Activated T-helper 1 cell treated with anti-CD3 and anti-CD28 coated beads, Interleukin-12 subunit alpha, Interleukin-12 subunit beta, Interleukin-2, Interleukin-4 antibody, amounts not matched to agents 30 ng/mL and 10 ng/mL and 1 ng/mL, durations not matched to agents 14 hours and 24 hours and 36 hours (primary cell): ENCODE results near the gene CD276. TPM values are rescaled to one million over a fixed set of nuclear protein-coding genes. Genes with fewer than 3 reads are reported as not detected.
A peak's percentile ranks its signal among the peaks of the same experiment; 100 is the strongest.

Experiments used
- DNase-seq: peaks from one replicate; pipeline ENCODE4 v3.0.0; 2021; ENCODE audit warnings: low spot score
- H3K27ac Mint-ChIP-seq: one replicate; pipeline ENCODE4 v1.8.0; 2021; ENCODE audit warnings: mild to moderate bottlenecking, mixed read lengths
- H3K27me3 Mint-ChIP-seq: one replicate; pipeline ENCODE4 v1.8.0; 2022; ENCODE audit warnings: mild to moderate bottlenecking, moderate library complexity, mixed read lengths; ENCODE audit not compliant: insufficient read depth
- H3K36me3 Mint-ChIP-seq: one replicate; pipeline ENCODE4 v1.8.0; 2021; ENCODE audit warnings: low read depth, mixed read lengths
- H3K4me1 Mint-ChIP-seq: one replicate; pipeline ENCODE4 v1.8.0; 2021; ENCODE audit warnings: low read depth, mixed read lengths
- H3K4me3 Mint-ChIP-seq: one replicate; pipeline ENCODE4 v1.8.0; 2021; ENCODE audit warnings: mild to moderate bottlenecking, moderate library complexity, mixed read lengths
- H3K9me3 Mint-ChIP-seq: one replicate; pipeline ENCODE4 v1.8.0; 2021; ENCODE audit warnings: mixed read lengths
- intact Hi-C: fragments of 100-400 bp; cut with micrococcal nuclease; formaldehyde crosslinking; loops from one replicate; pipeline ENCODE4 v1.15.1; 2024
- total RNA-seq: library from RNA; stranded (reverse); gene quantifications from 2 replicates; pipeline ENCODE4 v1.2.3, GENCODE V29; 2022

The CD276 gene
- total RNA-seq, 1 donor from 2014 or later = 29.0 TPM

- no peak overlapping the region for H3K4me3 Mint-ChIP-seq
- no peaks in the 10 kb centered on the region for H3K9me3 Mint-ChIP-seq
- peaks cover 1% of the 10 kb centered on the region for H3K36me3 Mint-ChIP-seq
- no peak overlapping the region for H3K27ac Mint-ChIP-seq
- DNase-seq = peak; percentile 59
- H3K27me3 Mint-ChIP-seq = peaks cover 19% of the 10 kb centered on the region
- intact Hi-C loops = loop anchor here (1.0 to 10.0 kb wide), 2 partner anchors 69 to 420 kb away; no protein-coding TSS in a partner anchor
- peaks cover 13% of the 10 kb centered on the region for H3K4me1 Mint-ChIP-seq
Measured at GRCh38 chr15:73704869-73705645, 20.9 kb downstream of the CD276 start.

DNA sequence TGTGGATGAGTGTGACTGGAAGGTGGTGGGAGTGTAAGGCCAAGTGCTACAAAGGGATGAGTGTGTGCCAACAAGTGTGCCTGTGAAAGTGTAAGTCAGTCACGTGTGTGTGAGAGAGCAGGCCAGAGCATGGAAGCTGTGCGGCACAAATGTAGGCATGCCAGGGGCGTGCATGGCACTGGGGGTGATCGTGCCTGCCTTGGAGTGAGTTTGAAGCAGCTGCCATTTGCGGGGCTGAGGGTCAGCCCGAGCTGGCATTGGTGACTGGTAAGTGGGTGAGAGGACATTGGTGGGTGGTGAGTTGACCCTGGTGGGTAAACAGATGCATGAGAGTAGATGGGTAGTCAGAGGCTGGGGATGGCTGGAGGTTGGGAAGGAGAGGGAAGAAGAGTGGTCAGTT lies 24.5 kb downstream of the CD276 start:
- intact Hi-C loops = loop anchor here (10.0 kb wide), 1 partner anchor 424 kb away; no protein-coding TSS in a partner anchor

DNA sequence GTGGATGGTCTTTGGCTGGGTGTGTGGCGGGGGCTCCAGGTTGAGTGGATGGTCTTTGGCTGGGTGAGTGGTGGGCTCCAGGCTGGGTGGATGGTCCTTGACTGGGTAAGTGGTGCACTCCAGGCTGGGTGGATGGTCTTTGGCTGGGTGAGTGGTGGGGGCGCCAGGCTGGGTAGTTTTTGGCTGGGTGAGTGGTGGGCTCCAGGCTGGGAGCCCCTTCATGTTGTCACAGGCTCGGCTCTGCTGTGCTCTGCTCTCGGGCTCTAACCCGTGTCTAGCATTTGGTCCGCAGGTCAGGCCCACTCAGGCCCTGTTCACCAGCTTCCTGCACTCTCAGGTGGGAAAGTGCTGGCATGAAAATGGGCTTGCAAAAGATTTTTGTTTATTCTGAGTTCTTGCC lies 25.1 kb downstream of the CD276 start:
- no peak for DNase-seq
- no peak overlapping the region for H3K4me3 Mint-ChIP-seq
- no peaks in the 10 kb centered on the region for H3K9me3 Mint-ChIP-seq
- no peak overlapping the region for H3K27ac Mint-ChIP-seq
- H3K36me3 Mint-ChIP-seq = no peaks in the 10 kb centered on the region
- H3K27me3 Mint-ChIP-seq = peaks cover 10% of the 10 kb centered on the region
- intact Hi-C loops = loop anchor here (10.0 kb wide), 1 partner anchor 424 kb away; no protein-coding TSS in a partner anchor
- H3K4me1 Mint-ChIP-seq = peaks cover 9% of the 10 kb centered on the region

More for the DNA sequence above, 24.5 kb downstream of the CD276 start:
- Mint-ChIP-seq H3K4me3 (no peak overlapping the region), H3K27ac (peak overlapping the region; percentile 26), H3K27me3 (peaks cover 10% of the 10 kb centered on the region), H3K36me3 (no peaks in the 10 kb centered on the region), H3K4me1 (peaks cover 9% of the 10 kb centered on the region), H3K9me3 (no peaks in the 10 kb centered on the region)
- DNase-seq = no peak

DNA sequence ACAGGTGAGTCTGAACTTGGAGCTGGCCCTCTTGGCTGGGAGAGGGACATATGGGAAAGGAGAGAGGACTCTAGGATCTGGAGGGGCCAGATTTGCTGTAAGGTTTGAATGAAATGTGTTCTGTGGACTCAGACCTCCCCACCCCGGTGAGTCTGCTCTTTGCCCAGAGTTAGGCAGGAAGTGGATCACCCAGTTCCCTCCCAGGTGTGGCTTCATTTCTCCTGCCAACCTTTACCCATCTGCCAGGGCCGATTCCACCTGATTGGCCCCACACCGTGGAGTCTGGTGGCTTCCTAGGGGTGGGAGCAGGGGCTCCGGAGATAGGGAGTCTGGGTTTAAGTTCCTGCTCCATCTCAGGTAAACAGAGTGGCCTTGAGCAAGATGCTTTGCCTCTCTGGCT lies 25.5 kb downstream of the CD276 start:
- no peaks in the 10 kb centered on the region for H3K36me3 Mint-ChIP-seq
- no peak overlapping the region for H3K27ac Mint-ChIP-seq
- H3K4me1 Mint-ChIP-seq = peaks cover 7% of the 10 kb centered on the region
- H3K4me3 Mint-ChIP-seq = no peak overlapping the region
- DNase-seq = no peak
- intact Hi-C loops = loop anchor here (10.0 kb wide), 1 partner anchor 425 kb away; no protein-coding TSS in a partner anchor
- peaks cover 10% of the 10 kb centered on the region for H3K27me3 Mint-ChIP-seq
- no peaks in the 10 kb centered on the region for H3K9me3 Mint-ChIP-seq

- intact Hi-C loops = no loop called here
- no peaks in the 10 kb centered on the region for H3K36me3 Mint-ChIP-seq
- H3K9me3 Mint-ChIP-seq = no peaks in the 10 kb centered on the region
- no peak for DNase-seq
- H3K4me1 Mint-ChIP-seq = peaks cover under 1% of the 10 kb centered on the region
- peaks cover 10% of the 10 kb centered on the region for H3K27me3 Mint-ChIP-seq
- no peak overlapping the region for H3K4me3 Mint-ChIP-seq
- H3K27ac Mint-ChIP-seq = no peak overlapping the region
Measured at GRCh38 chr15:73710321-73710720, 26.1 kb downstream of the CD276 start.

- H3K9me3 Mint-ChIP-seq = no peaks in the 10 kb centered on the region
- DNase-seq = no peak
- H3K27me3 Mint-ChIP-seq = peaks cover 10% of the 10 kb centered on the region
- no peaks in the 10 kb centered on the region for H3K36me3 Mint-ChIP-seq
- intact Hi-C loops = no loop called here
- H3K4me1 Mint-ChIP-seq = no peaks in the 10 kb centered on the region
- no peak overlapping the region for H3K4me3 Mint-ChIP-seq
- no peak overlapping the region for H3K27ac Mint-ChIP-seq
Measured at GRCh38 chr15:73711526-73711925, 27.3 kb downstream of the CD276 start.

DNA sequence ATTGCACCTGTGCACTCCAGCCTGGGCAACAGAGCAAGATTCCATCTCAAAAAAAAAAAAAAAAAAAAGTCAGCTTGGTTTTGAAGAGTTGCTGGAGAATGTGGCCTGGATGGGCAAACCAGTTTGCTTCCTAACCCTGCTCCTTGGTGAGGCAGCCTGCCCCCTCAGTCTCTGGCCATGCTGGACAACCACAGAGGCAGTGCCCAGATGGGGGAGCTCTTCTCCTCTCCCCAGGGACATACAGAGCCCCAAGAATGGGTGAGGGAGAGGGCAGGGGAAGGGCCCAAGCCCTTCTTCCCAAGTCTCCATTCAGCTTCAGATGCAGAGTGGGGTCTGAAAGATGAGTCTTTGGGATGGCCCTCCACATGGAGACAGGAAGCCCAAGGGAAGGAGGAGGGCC lies 27.9 kb downstream of the CD276 start:
- DNase-seq = no peak
- peaks cover 11% of the 10 kb centered on the region for H3K27me3 Mint-ChIP-seq
- no peak overlapping the region for H3K4me3 Mint-ChIP-seq
- no peaks in the 10 kb centered on the region for H3K36me3 Mint-ChIP-seq
- H3K9me3 Mint-ChIP-seq = no peaks in the 10 kb centered on the region
- H3K27ac Mint-ChIP-seq = no peak overlapping the region
- intact Hi-C loops = no loop called here
- H3K4me1 Mint-ChIP-seq = no peaks in the 10 kb centered on the region

DNA sequence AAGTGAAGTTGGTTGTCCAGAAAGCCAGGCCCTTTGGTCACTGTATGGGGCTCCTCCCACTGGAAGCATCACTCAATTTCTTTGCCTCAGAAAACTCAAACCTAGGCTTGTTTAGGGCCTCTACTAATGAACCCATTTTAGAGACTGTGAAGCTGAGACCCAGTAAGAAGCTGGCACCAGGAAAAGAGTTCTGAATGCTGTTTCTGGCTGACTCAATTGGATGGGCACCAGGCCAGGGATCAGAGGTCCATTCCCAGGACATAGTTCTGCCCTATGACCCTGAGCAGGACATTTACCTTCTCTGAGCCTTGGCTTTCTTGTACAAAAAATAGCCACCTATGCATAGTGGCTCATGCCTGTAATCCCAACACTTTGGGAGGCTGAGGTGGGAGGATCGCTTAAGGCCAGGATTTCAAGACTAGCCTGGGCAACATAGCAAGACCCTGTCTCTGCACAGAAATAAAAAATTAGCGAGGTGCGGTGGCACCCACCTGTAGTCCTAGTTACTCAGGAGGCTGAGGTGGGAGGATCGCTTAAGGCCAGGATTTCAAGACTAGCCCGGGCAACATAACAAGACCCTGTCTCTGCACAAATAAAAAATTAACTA lies 30.6 kb downstream of the CD276 start:
- Mint-ChIP-seq H3K4me1 (no peaks in the 10 kb centered on the region), H3K9me3 (no peaks in the 10 kb centered on the region), H3K27me3 (peaks cover 11% of the 10 kb centered on the region), H3K36me3 (no peaks in the 10 kb centered on the region), H3K4me3 (no peak overlapping the region), H3K27ac (no peak overlapping the region)
- intact Hi-C loops = no loop called here
- no peak for DNase-seq

DNA sequence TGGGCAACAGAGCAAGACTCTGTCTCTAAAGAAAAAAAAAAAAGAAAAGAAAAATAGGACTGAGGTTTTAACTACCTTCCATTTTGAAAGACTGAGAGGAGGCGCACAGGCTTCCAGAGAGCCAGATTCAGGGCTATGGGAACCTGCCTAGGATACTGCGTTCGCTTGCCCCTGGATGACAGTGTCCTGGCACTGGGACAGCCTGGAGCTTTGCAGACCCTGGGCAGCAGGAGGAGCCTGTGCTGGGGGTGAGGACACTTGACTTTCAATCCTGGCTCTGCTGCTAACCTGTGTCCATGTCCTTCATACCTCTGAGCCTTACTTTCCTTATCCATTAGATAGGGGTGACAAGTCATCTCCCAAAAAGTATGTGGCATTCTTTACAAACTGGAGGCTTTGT lies 31.2 kb downstream of the CD276 start:
- Mint-ChIP-seq H3K9me3 (no peaks in the 10 kb centered on the region), H3K36me3 (no peaks in the 10 kb centered on the region), H3K27me3 (peaks cover 11% of the 10 kb centered on the region), H3K4me1 (no peaks in the 10 kb centered on the region), H3K4me3 (no peak overlapping the region), H3K27ac (no peak overlapping the region)
- no peak for DNase-seq
- intact Hi-C loops = no loop called here

GRCh38 chr15:73716417-73716816 lies 32.2 kb downstream of the CD276 start:
- no peak overlapping the region for H3K27ac Mint-ChIP-seq
- H3K4me3 Mint-ChIP-seq = no peak overlapping the region
- intact Hi-C loops = no loop called here
- no peaks in the 10 kb centered on the region for H3K36me3 Mint-ChIP-seq
- H3K9me3 Mint-ChIP-seq = no peaks in the 10 kb centered on the region
- peaks cover 15% of the 10 kb centered on the region for H3K27me3 Mint-ChIP-seq
- no peak for DNase-seq
- H3K4me1 Mint-ChIP-seq = no peaks in the 10 kb centered on the region

- Mint-ChIP-seq H3K36me3 (no peaks in the 10 kb centered on the region), H3K27me3 (peaks cover 16% of the 10 kb centered on the region), H3K4me1 (no peaks in the 10 kb centered on the region), H3K9me3 (no peaks in the 10 kb centered on the region), H3K4me3 (no peak overlapping the region), H3K27ac (no peak overlapping the region)
- intact Hi-C loops = no loop called here
- no peak for DNase-seq
Measured at GRCh38 chr15:73717206-73717605, 33.0 kb downstream of the CD276 start.

DNA sequence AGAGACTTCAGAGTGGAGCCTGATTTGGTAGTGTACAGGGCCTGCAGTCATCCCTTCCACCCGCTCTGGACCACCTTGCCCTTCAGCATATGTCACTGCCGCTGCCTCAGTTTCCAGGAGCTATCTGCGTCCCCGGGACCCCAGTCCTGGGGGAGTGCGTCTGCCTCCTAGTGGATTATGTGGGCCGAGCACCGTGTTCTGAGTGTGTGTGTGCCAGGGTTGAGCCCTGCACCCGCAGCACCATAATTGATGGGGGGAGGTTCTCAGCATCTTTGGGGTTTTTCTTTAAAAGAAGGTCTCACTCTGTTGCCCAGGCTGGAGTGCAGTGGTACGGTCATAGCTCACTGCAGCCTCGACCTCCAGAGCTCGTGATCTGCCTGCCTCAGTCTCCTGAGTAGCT lies 33.6 kb downstream of the CD276 start:
- Mint-ChIP-seq H3K4me1 (no peaks in the 10 kb centered on the region), H3K9me3 (no peaks in the 10 kb centered on the region), H3K27ac (no peak overlapping the region), H3K4me3 (no peak overlapping the region), H3K36me3 (no peaks in the 10 kb centered on the region), H3K27me3 (peaks cover 17% of the 10 kb centered on the region)
- intact Hi-C loops = no loop called here
- DNase-seq = no peak

DNA sequence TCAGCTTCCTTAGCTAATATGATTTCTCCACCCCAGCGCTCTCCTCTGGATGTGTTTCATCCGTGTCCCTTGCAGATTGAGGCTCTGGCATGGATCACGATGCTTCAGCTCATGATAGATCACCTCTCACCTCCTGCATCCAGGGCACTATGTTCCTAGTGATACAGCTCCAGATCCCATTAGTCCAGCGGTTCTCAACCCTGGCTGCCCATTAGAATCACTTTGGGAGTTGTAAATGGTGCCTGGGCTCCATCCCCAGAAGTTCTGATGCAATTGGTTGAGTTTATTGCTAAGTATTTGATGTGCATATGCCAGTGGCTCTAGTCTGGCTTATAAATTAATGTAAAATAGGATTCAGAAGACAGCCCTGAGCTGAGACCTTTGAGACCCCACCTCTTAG lies 34.5 kb downstream of the CD276 start:
- no peak overlapping the region for H3K27ac Mint-ChIP-seq

More for the DNA sequence above, 34.5 kb downstream of the CD276 start:
- H3K27me3 Mint-ChIP-seq = peaks cover 23% of the 10 kb centered on the region
- intact Hi-C loops = no loop called here
- H3K36me3 Mint-ChIP-seq = no peaks in the 10 kb centered on the region
- H3K4me3 Mint-ChIP-seq = no peak overlapping the region
- H3K4me1 Mint-ChIP-seq = no peaks in the 10 kb centered on the region
- DNase-seq = no peak
- no peaks in the 10 kb centered on the region for H3K9me3 Mint-ChIP-seq
